ENCODE results near the gene PHACTR1. TPM values are rescaled to one million over a fixed set of nuclear protein-coding genes. Genes with fewer than 3 reads are reported as not detected.

PHACTR1 gene
- total RNA-seq, 1 experiment from 2014 or later, result 2.6 TPM

- H3K4me3 ChIP-seq (ENCODE audit: low read depth, low read length, poor library complexity, severe bottlenecking), result no peak overlapping the region
- BruUV-seq (replicated peaks), result no TSS peak
- H3K27ac ChIP-seq (ENCODE audit: low read depth, low read length, poor library complexity, severe bottlenecking), result no peak overlapping the region
- DNase-seq (ENCODE audit: low spot score), result no peak
- H3K36me3 ChIP-seq (ENCODE audit: insufficient read depth, low read length, poor library complexity, severe bottlenecking), result no peaks in the 10 kb centered on the region
- intact Hi-C loops (cut with micrococcal nuclease; ENCODE audit: unreplicated experiment), result no loop called here
- ChIA-PET CTCF (no interaction called here), POLR2A (ENCODE audit: low non-redundant PET) (no interaction called here)
- H3K4me1 ChIP-seq (ENCODE audit: insufficient read depth, low read length, poor library complexity, severe bottlenecking), result no peaks in the 10 kb centered on the region
- H3K27me3 ChIP-seq (replicated peaks; ENCODE audit: insufficient read depth, low read depth, low read length, poor library complexity), result no peaks in the 10 kb centered on the region
- TF ChIP-seq EZH2 (IDR thresholded peaks at IDR 0.05; ENCODE audit: borderline replicate concordance, low read depth, low read length, poor library complexity, severe bottlenecking) (no peak), CTCF (conservative IDR thresholded peaks at IDR 0.05; ENCODE audit: low read depth, low read length) (no peak)
- no peaks in the 10 kb centered on the region for H3K9me3 ChIP-seq (ENCODE audit: low read depth, low read length, poor library complexity, severe bottlenecking)
Measured at GRCh38 chr6:13025893-13026499, 309.4 kb downstream of the PHACTR1 start.

DNA sequence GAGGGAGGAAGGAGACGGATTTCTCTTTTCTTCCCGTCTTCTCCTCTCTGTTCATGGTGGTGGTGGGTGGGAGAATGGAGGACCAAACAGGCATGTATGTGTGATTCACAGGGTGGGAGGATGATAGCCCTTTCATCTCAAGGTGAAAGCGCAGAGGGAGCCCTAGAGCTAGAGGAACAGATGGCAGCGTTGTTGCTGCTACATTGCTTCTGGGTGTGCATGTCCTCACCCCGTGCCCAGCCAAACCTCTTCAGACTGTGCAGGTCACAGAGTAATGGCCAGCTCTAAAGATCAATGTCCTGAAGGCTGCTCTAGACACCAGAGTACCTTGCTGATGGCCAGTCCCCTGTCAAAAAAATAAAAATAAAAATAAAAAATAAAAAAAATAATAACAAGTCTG, 310.0 kb downstream of the PHACTR1 start:
- DNase-seq (ENCODE audit: low spot score), result no peak
- Histone ChIP-seq H3K27ac (ENCODE audit: low read depth, low read length, poor library complexity, severe bottlenecking) (no peak overlapping the region), H3K4me3 (ENCODE audit: low read depth, low read length, poor library complexity, severe bottlenecking) (no peak overlapping the region), H3K9me3 (ENCODE audit: low read depth, low read length, poor library complexity, severe bottlenecking) (no peaks in the 10 kb centered on the region), H3K27me3 (replicated peaks; ENCODE audit: insufficient read depth, low read depth, low read length, poor library complexity) (no peaks in the 10 kb centered on the region), H3K4me1 (ENCODE audit: insufficient read depth, low read length, poor library complexity, severe bottlenecking) (no peaks in the 10 kb centered on the region), H3K36me3 (ENCODE audit: insufficient read depth, low read length, poor library complexity, severe bottlenecking) (no peaks in the 10 kb centered on the region)
- ChIA-PET CTCF (no interaction called here), POLR2A (ENCODE audit: low non-redundant PET) (no interaction called here)
- intact Hi-C loops (cut with micrococcal nuclease; ENCODE audit: unreplicated experiment), result no loop called here
- BruUV-seq (replicated peaks), result no TSS peak
- TF ChIP-seq EZH2 (IDR thresholded peaks at IDR 0.05; ENCODE audit: borderline replicate concordance, low read depth, low read length, poor library complexity, severe bottlenecking) (no peak), CTCF (conservative IDR thresholded peaks at IDR 0.05; ENCODE audit: low read depth, low read length) (no peak)

DNA sequence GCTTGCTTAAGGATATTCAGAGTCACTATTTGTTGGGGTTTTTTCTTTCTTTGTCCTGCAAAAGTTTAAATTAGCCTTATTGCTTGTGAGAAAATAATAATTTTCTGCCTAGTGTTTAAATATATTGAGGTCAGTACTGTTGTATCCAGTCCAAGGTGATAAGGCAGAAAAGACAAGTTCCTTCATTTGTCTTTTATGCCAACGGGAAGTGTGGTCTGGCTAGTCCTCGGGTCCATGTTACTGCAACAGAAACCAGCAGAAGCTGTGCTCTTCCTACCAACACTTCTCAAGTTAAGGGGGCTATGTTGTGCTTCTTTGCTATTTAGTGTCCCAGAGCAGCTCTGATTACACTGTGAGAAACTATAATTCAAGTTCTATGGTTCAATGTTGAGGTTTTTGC, 310.6 kb downstream of the PHACTR1 start:
- ChIA-PET CTCF (no interaction called here), POLR2A (ENCODE audit: low non-redundant PET) (no interaction called here)
- no peaks in the 10 kb centered on the region for H3K4me1 ChIP-seq (ENCODE audit: insufficient read depth, low read length, poor library complexity, severe bottlenecking)
- no peaks in the 10 kb centered on the region for H3K36me3 ChIP-seq (ENCODE audit: insufficient read depth, low read length, poor library complexity, severe bottlenecking)
- DNase-seq (ENCODE audit: low spot score), result no peak
- H3K27me3 ChIP-seq (replicated peaks; ENCODE audit: insufficient read depth, low read depth, low read length, poor library complexity), result no peaks in the 10 kb centered on the region
- TF ChIP-seq EZH2 (IDR thresholded peaks at IDR 0.05; ENCODE audit: borderline replicate concordance, low read depth, low read length, poor library complexity, severe bottlenecking), result no peak
- TF ChIP-seq CTCF (conservative IDR thresholded peaks at IDR 0.05; ENCODE audit: low read depth, low read length), result no peak
- no peak overlapping the region for H3K27ac ChIP-seq (ENCODE audit: low read depth, low read length, poor library complexity, severe bottlenecking)
- intact Hi-C loops (cut with micrococcal nuclease; ENCODE audit: unreplicated experiment), result no loop called here
- H3K4me3 ChIP-seq (ENCODE audit: low read depth, low read length, poor library complexity, severe bottlenecking), result no peak overlapping the region
- no peaks in the 10 kb centered on the region for H3K9me3 ChIP-seq (ENCODE audit: low read depth, low read length, poor library complexity, severe bottlenecking)
- BruUV-seq (replicated peaks), result no TSS peak
